Measurements from ENCODE around the gene CASR.
"Not testable (repeated sequence)": the region's sequence is repeated elsewhere in the genome, so short reads cannot be mapped to it uniquely, and the experiment has no call there.

Gene CASR

GRCh38 chr3:122183521-122183892, at the start of gene CASR:
Gene CASR (plus strand): TSS chr3:122183668. CDS start chr3:122254190, 70,522 bp downstream.
- no peak for DNase-seq (ENCODE audit: low read depth in 2 of 3, low spot score in 1 of 3)

GRCh38 chr3:122146466-122146865, 37.0 kb upstream of the CASR start:
- peak; percentile 62 to 76 (median 63) for DNase-seq (ENCODE audit: low read depth in 2 of 3, low spot score in 1 of 3)

- no peak for DNase-seq (ENCODE audit: low read depth in 2 of 3, low spot score in 1 of 3)
These were observed 34.4 kb upstream of the CASR start for GRCh38 chr3:122148941-122149627.

GRCh38 chr3:122151480-122151879, 32.0 kb upstream of the CASR start:
- DNase-seq (ENCODE audit: low read depth in 2 of 3, low spot score in 1 of 3) = no peak

GRCh38 chr3:122164983-122165382, 18.5 kb upstream of the CASR start:
- DNase-seq (ENCODE audit: low read depth in 2 of 3, low spot score in 1 of 3) = not testable (repeated sequence)

- no peak for DNase-seq (ENCODE audit: low read depth in 2 of 3, low spot score in 1 of 3)
These were observed 15.8 kb upstream of the CASR start for GRCh38 chr3:122167630-122168029.

GRCh38 chr3:122168044-122168443, 15.4 kb upstream of the CASR start:
- no peak for DNase-seq (ENCODE audit: low read depth in 2 of 3, low spot score in 1 of 3)

- DNase-seq (ENCODE audit: low read depth in 2 of 3, low spot score in 1 of 3) = no peak
These were observed 13.6 kb upstream of the CASR start for GRCh38 chr3:122169911-122170310.

GRCh38 chr3:122171361-122171760, 12.1 kb upstream of the CASR start:
- not testable (repeated sequence) for DNase-seq (ENCODE audit: low read depth in 2 of 3, low spot score in 1 of 3)

- DNase-seq (ENCODE audit: low read depth in 2 of 3, low spot score in 1 of 3) = no peak
These were observed 4.8 kb upstream of the CASR start for GRCh38 chr3:122178711-122179110.

- DNase-seq (ENCODE audit: low read depth in 2 of 3, low spot score in 1 of 3) = no peak
These were observed 574 bp downstream of the CASR start for GRCh38 chr3:122183893-122184590.

GRCh38 chr3:122184591-122184929, 1.1 kb downstream of the CASR start:
- DNase-seq (ENCODE audit: low read depth in 2 of 3, low spot score in 1 of 3) = no peak

- no peak for DNase-seq (ENCODE audit: low read depth in 2 of 3, low spot score in 1 of 3)
These were observed 2.9 kb downstream of the CASR start for GRCh38 chr3:122186372-122186771.

- no peak for DNase-seq (ENCODE audit: low read depth in 2 of 3, low spot score in 1 of 3)
These were observed 5.3 kb downstream of the CASR start for GRCh38 chr3:122188737-122189136.

- DNase-seq (ENCODE audit: low read depth in 2 of 3, low spot score in 1 of 3) = no peak
These were observed 5.9 kb downstream of the CASR start for GRCh38 chr3:122189357-122189756.

- no peak for DNase-seq (ENCODE audit: low read depth in 2 of 3, low spot score in 1 of 3)
These were observed 7.1 kb downstream of the CASR start for GRCh38 chr3:122190525-122190924.

GRCh38 chr3:122198966-122199365, 15.5 kb downstream of the CASR start:
- no peak for DNase-seq (ENCODE audit: low read depth in 2 of 3, low spot score in 1 of 3)

- no peak for DNase-seq (ENCODE audit: low read depth in 2 of 3, low spot score in 1 of 3)
These were observed 16.1 kb downstream of the CASR start for GRCh38 chr3:122199552-122199951.

- DNase-seq (ENCODE audit: low read depth in 2 of 3, low spot score in 1 of 3) = no peak
These were observed 17.2 kb downstream of the CASR start for GRCh38 chr3:122200661-122201060.

- not testable (repeated sequence) for DNase-seq (ENCODE audit: low read depth in 2 of 3, low spot score in 1 of 3)
These were observed 18.0 kb downstream of the CASR start for GRCh38 chr3:122201476-122201875.

- no peak for DNase-seq (ENCODE audit: low read depth in 2 of 3, low spot score in 1 of 3)
These were observed 25.1 kb downstream of the CASR start for GRCh38 chr3:122208579-122208978.

GRCh38 chr3:122213650-122214049, 30.2 kb downstream of the CASR start:
- no peak for DNase-seq (ENCODE audit: low read depth in 2 of 3, low spot score in 1 of 3)

- DNase-seq (ENCODE audit: low read depth in 2 of 3, low spot score in 1 of 3) = no peak
These were observed 31.2 kb downstream of the CASR start for GRCh38 chr3:122214711-122215110.

Measured in stimulated activated CD4-positive, alpha-beta T cell treated with anti-CD3 and anti-CD28 coated beads, Interleukin-12 subunit alpha, Interleukin-12 subunit beta, amount 100 ng/mL, for 48 hours (primary cell).